Psoas muscle (tissue), 8 donors: ENCODE data around the gene COX11. TPM values are rescaled to one million over a fixed set of nuclear protein-coding genes. Genes with fewer than 3 reads are reported as not detected.

Source experiments
- ATAC-seq, 4 donors: fragments of 200-7000 bp; cut with Tn5 transposase; one replicate each; pipeline ENCODE4 v1.9.1; 2020; ENCODE audit warnings: moderate library complexity in 3 of 4, mild to moderate bottlenecking in 2 of 4
- DNase-seq, 2 donors: peaks; one replicate each; pipeline ENCODE4 v3.0.0-alpha.2; 2020
- H3K27ac ChIP-seq: fragments of 200-600 bp; one replicate; pipeline ENCODE4 v1.8.0; 2022
- H3K27me3 ChIP-seq, 3 donors: fragments of 200-600 bp in 1 of 3; one replicate each; pipeline versions ENCODE4 v1.6.1 to v1.8.0; 2013 to 2022; ENCODE audit warnings: low read length in 2 of 3, mild to moderate bottlenecking in 2 of 3, moderate library complexity in 1 of 3; ENCODE audit not compliant: insufficient read depth in 3 of 3
- H3K36me3 ChIP-seq, 2 donors: fragments of 200-600 bp in 1 of 2; one replicate each; pipeline versions ENCODE4 v1.6.1 to v1.8.0; 2013 to 2022; ENCODE audit warnings: low read depth in 1 of 2, mild to moderate bottlenecking in 1 of 2, moderate library complexity in 1 of 2; ENCODE audit not compliant: insufficient read depth in 1 of 2
- H3K4me1 ChIP-seq: fragments of 200-600 bp; one replicate; pipeline ENCODE4 v1.8.0; 2022
- H3K4me3 ChIP-seq: fragments of 200-600 bp; one replicate; pipeline ENCODE4 v1.8.0; 2022; ENCODE audit warnings: mild to moderate bottlenecking
- H3K9me3 ChIP-seq: fragments of 200-600 bp; one replicate; pipeline ENCODE4 v1.8.0; 2022
- CTCF ChIP-seq: fragments of 200-600 bp; IDR thresholded peaks from one replicate; pipeline ENCODE4 v1.8.0; 2022; ENCODE audit warnings: antibody characterized with exemption
- WGBS, 3 donors: extraction: QIAGEN DNeasy Blood & Tissue Kit; methylation state at CpG; one replicate each; pipeline versions ENCODE4 v1.1.6 to v1.1.7; 2013; 5-methylcytosine and 5-hydroxymethylcytosine counted together
- intact Hi-C, 2 donors: fragments of 100-400 bp; cut with DNase I; formaldehyde crosslinking; loops; one replicate each; pipeline versions ENCODE4 v1.11.0 to v1.14.2; 2022
- polyA plus RNA-seq, 3 donors: library from polyadenylated mRNA; stranded (reverse); fragments of 200-250 nt; gene quantifications; one replicate each; pipeline ENCODE4 v1.2.3, GENCODE V29; 2013
- total RNA-seq, 4 donors: library from RNA; stranded (reverse); fragmentation: NEBNext Ultra II Directional in 2 of 4; extraction: Animal tissue kit (Norgen Biotek cat#: 25700) in 2 of 4; gene quantifications; one replicate each; pipeline versions ENCODE4 v1.2.1 to v1.2.4, GENCODE V29; 2021 to 2023
- donor health status: healthy with polysubstance abuse.
- donor health status: DM: no; HTN: no; CAD: no; lungs with moderate emphysema.
- donor health status: Bipolar disorder and iron deficiency.
- donor health status: healthy.
- donor health status: DM: yes; HTN: yes; CAD: no.
- donor health status: DM: no; HTN: no; CAD: no.
- donor health status: DM: no; HTN: no; CAD: no.
- donor health status: DM: yes; HTN: yes; CAD: no.

COX11 gene
- total and polyA plus RNA-seq, 7 donors = 28.0 to 64.5 (median 42.7) TPM

- Histone ChIP-seq H3K27ac (no peak overlapping the region), H3K4me1 (no peaks in the 10 kb centered on the region), H3K27me3 (no peaks in the 10 kb centered on the region), H3K4me3 (no peak overlapping the region), H3K9me3 (no peaks in the 10 kb centered on the region), H3K36me3 (peaks cover 0 to 15% of the 10 kb centered on the region in 2 donors)
- no peak for DNase-seq
- 90 to 93% (median 91%) methylated on average over 2 of the region's 2 CpGs for WGBS, 3 donors
- ATAC-seq = no peak
- intact Hi-C loops = no loop called here
- TF ChIP-seq CTCF = no peak
Measured at GRCh38 chr17:54947396-54947795, 21.1 kb downstream of the COX11 start.

- Histone ChIP-seq H3K27me3 (no peaks in the 10 kb centered on the region), H3K4me3 (no peak overlapping the region), H3K4me1 (no peaks in the 10 kb centered on the region), H3K9me3 (no peaks in the 10 kb centered on the region), H3K27ac (no peak overlapping the region), H3K36me3 (no peaks in the 10 kb centered on the region)
- TF ChIP-seq CTCF = no peak
- ATAC-seq (no peak), DNase-seq (no peak)
- intact Hi-C loops = no loop called here
- 54 to 74% (median 66%) methylated on average over 1 of the region's 1 CpG for WGBS, 3 donors
Measured at GRCh38 chr17:54945671-54946070, 22.8 kb downstream of the COX11 start.

GRCh38 chr17:54945231-54945630 is 23.2 kb downstream of the COX11 start:
- ATAC-seq = no peak
- 52 to 70% (median 63%) methylated on average over 1 of the region's 1 CpG for WGBS, 3 donors
- intact Hi-C loops = no loop called here

GRCh38 chr17:54944796-54945195 is 23.7 kb downstream of the COX11 start:
- no peaks in the 10 kb centered on the region for H3K36me3 ChIP-seq
- H3K4me1 ChIP-seq = no peaks in the 10 kb centered on the region
- no peak for ATAC-seq
- no peak overlapping the region for H3K4me3 ChIP-seq
- intact Hi-C loops = no loop called here
- DNase-seq = no peak
- no peak overlapping the region for H3K27ac ChIP-seq
- 65 to 81% (median 80%) methylated on average over 1 of the region's 1 CpG for WGBS, 3 donors
- H3K27me3 ChIP-seq = no peaks in the 10 kb centered on the region
- H3K9me3 ChIP-seq = no peaks in the 10 kb centered on the region
- TF ChIP-seq CTCF = no peak

More at GRCh38 chr17:54945231-54945630, 23.2 kb downstream of the COX11 start:
- Histone ChIP-seq H3K9me3 (no peaks in the 10 kb centered on the region), H3K27ac (no peak overlapping the region), H3K4me1 (no peaks in the 10 kb centered on the region), H3K27me3 (no peaks in the 10 kb centered on the region), H3K4me3 (no peak overlapping the region), H3K36me3 (no peaks in the 10 kb centered on the region)
- no peak for TF ChIP-seq CTCF
- DNase-seq = no peak

- intact Hi-C loops = no loop called here
- DNase-seq = no peak
- Histone ChIP-seq H3K4me3 (no peak overlapping the region), H3K36me3 (peaks cover 0 to 27% of the 10 kb centered on the region in 2 donors), H3K9me3 (no peaks in the 10 kb centered on the region), H3K27ac (no peak overlapping the region), H3K4me1 (no peaks in the 10 kb centered on the region), H3K27me3 (no peaks in the 10 kb centered on the region)
- no peak for ATAC-seq
- TF ChIP-seq CTCF = no peak
- 90 to 97% (median 94%) methylated on average over 1 of the region's 1 CpG for WGBS, 3 donors
Measured at GRCh38 chr17:54941285-54941684, 27.2 kb downstream of the COX11 start.
